Astrocyte of the spinal cord (primary cell): ENCODE data around the gene LYPD6.

Experiments used
- DNase-seq: peaks from one replicate; pipeline ENCODE4 v3.0.0; 2011; ENCODE audit warnings: low read depth, low spot score
- H3K4me3 ChIP-seq: 2 replicates; pipeline ENCODE4 v1.5.1; 2011; ENCODE audit warnings: low read depth, mild to moderate bottlenecking, low read length, moderate library complexity
- CTCF ChIP-seq: IDR thresholded peaks from 2 replicates; pipeline ENCODE4 v1.5.1; 2012; ENCODE audit warnings: low read depth, mild to moderate bottlenecking, low read length, inconsistent platforms
- in situ Hi-C: cut with HindIII; loops from 2 replicates; pipeline ENCODE4 v1.10.0; 2017; ENCODE audit warnings: low sequenced_read_pairs

The LYPD6 gene

DNA sequence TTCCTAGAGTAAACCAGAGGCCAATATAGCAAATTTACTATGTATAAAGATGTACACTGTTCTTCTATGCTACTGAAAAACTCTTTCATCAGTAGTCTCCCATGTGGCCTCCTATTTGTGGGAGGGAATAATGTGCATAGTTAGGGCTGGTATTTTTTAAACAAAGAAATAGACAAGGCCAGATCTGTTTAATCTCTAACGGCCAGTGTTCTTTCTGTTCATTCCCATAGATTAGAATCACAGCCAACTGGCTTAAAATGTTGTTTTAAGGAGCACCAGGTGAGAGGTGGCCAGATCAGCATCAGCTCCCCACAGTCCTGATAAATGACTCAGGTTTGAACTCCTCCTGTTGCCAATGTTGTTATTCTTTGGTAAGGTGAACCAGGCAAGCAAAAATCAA is 12.1 kb downstream of the LYPD6 start:
- no peak overlapping the region for H3K4me3 ChIP-seq
- no peak for DNase-seq
- in situ Hi-C loops: no loop called here
- TF ChIP-seq CTCF: no peak

GRCh38 chr2:149344105-149344504 is 13.7 kb downstream of the LYPD6 start:
- no peak for DNase-seq
- TF ChIP-seq CTCF: no peak
- H3K4me3 ChIP-seq: no peak overlapping the region
- in situ Hi-C loops: no loop called here

GRCh38 chr2:149346272-149346671 is 15.9 kb downstream of the LYPD6 start:
- no peak overlapping the region for H3K4me3 ChIP-seq
- in situ Hi-C loops: no loop called here
- TF ChIP-seq CTCF: no peak
- DNase-seq: no peak

DNA sequence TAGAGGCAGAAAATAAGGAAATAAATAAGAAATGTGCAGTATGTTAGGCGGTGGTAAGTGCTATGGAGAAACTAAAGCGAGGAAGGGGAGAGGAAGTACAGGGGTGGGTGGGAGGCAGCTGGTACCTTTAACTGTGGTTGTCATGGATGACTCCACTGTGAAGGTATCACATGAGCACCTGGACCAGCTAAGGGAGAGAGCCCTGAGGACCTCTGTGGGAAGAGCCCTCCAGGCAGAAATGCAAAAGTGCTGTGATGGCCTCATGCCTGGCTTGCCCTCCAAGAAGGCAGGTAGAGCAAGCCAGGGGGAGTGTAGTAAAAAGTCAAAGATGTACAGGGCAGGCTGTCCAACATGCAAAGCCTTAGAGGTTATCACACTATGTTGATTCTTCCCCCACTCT is 17.9 kb downstream of the LYPD6 start:
- no peak overlapping the region for H3K4me3 ChIP-seq
- no peak for TF ChIP-seq CTCF
- no peak for DNase-seq
- in situ Hi-C loops: no loop called here

DNA sequence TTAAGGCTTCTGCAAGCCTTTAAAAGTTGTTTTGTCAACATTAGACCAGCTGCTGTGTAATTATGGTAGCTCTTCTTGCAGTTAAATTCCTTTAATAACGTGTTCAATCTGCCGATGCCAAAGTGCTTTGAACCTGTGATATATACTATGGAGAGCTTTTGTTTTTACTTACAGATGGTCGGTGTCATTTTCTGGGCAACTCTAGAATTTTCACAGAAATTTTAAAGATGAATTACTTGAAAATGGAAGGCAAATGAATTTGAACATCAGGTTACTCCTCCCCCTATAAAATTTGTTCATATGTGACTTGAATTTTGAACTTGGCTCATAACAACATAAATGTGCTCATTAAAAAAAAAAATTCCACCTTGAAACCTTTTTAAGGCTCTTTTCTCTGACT is 23.0 kb downstream of the LYPD6 start:
- TF ChIP-seq CTCF: no peak
- no peak overlapping the region for H3K4me3 ChIP-seq
- in situ Hi-C loops: no loop called here
- DNase-seq: no peak

DNA sequence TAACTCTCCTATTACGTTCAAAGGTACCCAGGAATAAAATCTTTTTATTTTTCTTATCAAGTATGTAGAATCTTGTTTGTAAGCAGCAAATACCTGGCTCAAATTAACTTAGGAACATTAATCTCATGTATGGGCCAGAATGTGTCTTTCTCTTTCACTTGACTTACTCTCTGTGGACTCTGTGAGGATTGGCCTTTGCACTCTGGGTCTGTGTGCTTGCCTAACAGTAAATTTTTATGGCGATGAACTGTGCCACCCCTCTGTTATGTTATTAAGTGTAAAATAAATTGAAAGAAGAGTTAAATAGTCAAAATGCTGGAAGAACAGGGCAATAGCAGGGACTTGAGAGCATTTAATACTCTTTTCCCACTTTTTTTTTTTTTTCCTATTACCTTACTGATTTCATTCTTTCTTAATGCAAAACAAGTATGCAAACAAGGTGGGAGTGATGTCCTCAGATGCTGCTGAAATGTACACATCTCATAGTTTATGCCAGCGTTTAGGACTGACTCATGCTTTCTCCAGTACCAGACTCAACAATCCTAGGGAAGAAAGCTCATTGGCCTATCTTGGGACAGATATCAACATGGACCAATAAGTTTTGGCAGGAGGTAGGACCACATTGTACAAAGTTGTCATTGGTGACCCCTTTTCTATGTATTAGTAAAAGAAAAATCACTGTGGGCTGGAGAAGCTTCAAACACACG is 25.5 kb downstream of the LYPD6 start:
- in situ Hi-C loops: no loop called here
- TF ChIP-seq CTCF: no peak
- DNase-seq: no peak
- no peak overlapping the region for H3K4me3 ChIP-seq
